ENCODE data around the gene AGL. TPM values are rescaled to one million over a fixed set of nuclear protein-coding genes. Genes with fewer than 3 reads are reported as not detected.

The AGL gene
- total and polyA plus RNA-seq, 2 of the 4 experiments (the other 2 are of a cell fraction): 2.4 to 7.0 TPM

GRCh38 chr1:99867682-99868081 is 17.5 kb downstream of the AGL start:
- no peak overlapping the region for H3K4me3 ChIP-seq (ENCODE audit: insufficient read depth, low read depth, low read length)
- no peak overlapping the region for H3K18ac ChIP-seq (ENCODE audit: low read depth, low read length)
- H3K56ac ChIP-seq (ENCODE audit: extremely low read depth, insufficient read depth, low read length): no peak overlapping the region
- H3K9me1 ChIP-seq (ENCODE audit: insufficient read depth, low read length): no peaks in the 10 kb centered on the region
- ChIA-PET CTCF (no interaction called here), POLR2A (ENCODE audit: unreplicated experiment) (no interaction called here)
- no peak overlapping the region for H2AFZ ChIP-seq (replicated peaks; ENCODE audit: low read length, poor library complexity)
- H3K9ac ChIP-seq (ENCODE audit: low read depth, low read length): no peak overlapping the region
- no peak for ATAC-seq (ENCODE audit: low read depth)
- no peak for DNase-seq
- no peak overlapping the region for H2BK5ac ChIP-seq (ENCODE audit: low read depth, low read length, poor library complexity, severe bottlenecking)
- intact Hi-C loops (cut with micrococcal nuclease): no loop called here
- no peak overlapping the region for H2AK5ac ChIP-seq (ENCODE audit: low read depth, low read length)
- no peak overlapping the region for H3K23ac ChIP-seq (ENCODE audit: low read depth, low read length)
- no peak overlapping the region for H4K91ac ChIP-seq (ENCODE audit: insufficient read depth, low read depth, low read length)
- H2BK15ac ChIP-seq (ENCODE audit: low read depth, low read length): no peak overlapping the region
- H2AK9ac ChIP-seq (replicated peaks; ENCODE audit: low read depth, low read length, poor library complexity): no peak overlapping the region
- no peak overlapping the region for H3K4ac ChIP-seq (ENCODE audit: low read depth, low read length)
- no peaks in the 10 kb centered on the region for H4K20me1 ChIP-seq (ENCODE audit: insufficient read depth, low read length)
- H3K27ac ChIP-seq (ENCODE audit: insufficient read depth, low read length): no peak overlapping the region
- H3K27me3 ChIP-seq (ENCODE audit: control insufficient read depth, insufficient read depth, low read length): no peaks in the 10 kb centered on the region
- no peaks in the 10 kb centered on the region for H3K9me3 ChIP-seq (ENCODE audit: control insufficient read depth, insufficient read depth, low read length)
- peaks cover 1% of the 10 kb centered on the region; the same call in 1 of the 2 replicates for H3K36me3 ChIP-seq (ENCODE audit: control insufficient read depth, insufficient read depth, low read length)
- no peak overlapping the region for H4K5ac ChIP-seq (ENCODE audit: low read depth, low read length)
- in situ Hi-C loops (cut with MboI; ENCODE audit: low sequenced_read_pairs): no loop called here
- H3K79me1 ChIP-seq (ENCODE audit: low read depth in 1 of 2, low read length in 2 of 2): no peaks in the 10 kb centered on the region
- no CpG with 5 or more reads among the region's 6 CpGs for WGBS, 2 experiments (ENCODE audit: extremely low coverage in 2 of 2, insufficient read length in 1 of 2)
- no peak overlapping the region for H4K8ac ChIP-seq (ENCODE audit: low read depth in 2 of 2, low read length in 2 of 2)
- no peak overlapping the region for H3K14ac ChIP-seq (replicated peaks; ENCODE audit: low read depth, low read length)
- dilution Hi-C loops (cut with HindIII; ENCODE audit: low sequenced_read_pairs, unreplicated experiment): no loop called here
- TF ChIP-seq, protein P1, sequence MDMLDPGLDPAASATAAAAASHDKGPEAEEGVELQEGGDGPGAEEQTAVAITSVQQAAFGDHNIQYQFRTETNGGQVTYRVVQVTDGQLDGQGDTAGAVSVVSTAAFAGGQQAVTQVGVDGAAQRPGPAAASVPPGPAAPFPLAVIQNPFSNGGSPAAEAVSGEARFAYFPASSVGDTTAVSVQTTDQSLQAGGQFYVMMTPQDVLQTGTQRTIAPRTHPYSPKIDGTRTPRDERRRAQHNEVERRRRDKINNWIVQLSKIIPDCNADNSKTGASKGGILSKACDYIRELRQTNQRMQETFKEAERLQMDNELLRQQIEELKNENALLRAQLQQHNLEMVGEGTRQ (IDR thresholded peaks at IDR 0.05; ENCODE audit: low read depth, low read length): no peak
- TF ChIP-seq SMC3 (IDR thresholded peaks at IDR 0.05; ENCODE audit: low read depth, low read length) (no peak), BHLHE40 (IDR thresholded peaks at IDR 0.05; ENCODE audit: low read depth, low read length) (no peak), MAZ (IDR thresholded peaks at IDR 0.05; ENCODE audit: borderline replicate concordance, low read depth, low read length) (no peak), NFE2L2 (IDR thresholded peaks at IDR 0.05; ENCODE audit: low read depth, low read length) (no peak), CHD1 (IDR thresholded peaks at IDR 0.05; ENCODE audit: low read depth, low read length) (no peak), POLR2A (IDR thresholded peaks at IDR 0.05; ENCODE audit: low read depth, low read length) (no peak), RAD21 (IDR thresholded peaks at IDR 0.05; ENCODE audit: low read length) (no peak), MAFK (IDR thresholded peaks at IDR 0.05; ENCODE audit: low read depth, low read length) (no peak), MXI1 (IDR thresholded peaks at IDR 0.05; ENCODE audit: borderline replicate concordance, low read depth, low read length) (no peak), ELK1 (IDR thresholded peaks at IDR 0.05; ENCODE audit: borderline replicate concordance, low read depth, low read length) (no peak), RFX5 (IDR thresholded peaks at IDR 0.05; ENCODE audit: low read depth, low read length) (no peak)
- no peak overlapping the region for H3K4me2 ChIP-seq (ENCODE audit: low read depth, low read length)
- BruUV-seq (replicated peaks): no TSS peak
- H2BK120ac ChIP-seq (ENCODE audit: low read depth, low read length): no peak overlapping the region
- H2BK20ac ChIP-seq (ENCODE audit: low read depth, low read length): no peak overlapping the region
- 0 out of 2 replicates have a peak, but pooled peaks cover 3% of the 10 kb centered on the region for H3K4me1 ChIP-seq (ENCODE audit: control insufficient read depth, insufficient read depth, low read length)

Data from IMR-90 (cell line).